ENCODE data around the gene PLEKHH3.

- TF ChIP-seq CTCF (IDR thresholded peaks at IDR 0.05): no peak
- TF ChIP-seq POLR2AphosphoS5 (IDR thresholded peaks at IDR 0.05; ENCODE audit: low read depth, low read length): no peak
Measured at GRCh38 chr17:42640121-42640520, 36.7 kb downstream of the PLEKHH3 start.
